COR-L47 (cell line): ENCODE results near the gene ABCA4.
A peak's percentile ranks its signal among the peaks of the same experiment; 100 is the strongest.

Experiments used
- DNase-seq: peaks from one replicate; lab custom pipeline; 2025; lab: John Stamatoyannopoulos, UW

ABCA4 gene

GRCh38 chr1:94050675-94051074 lies 70.3 kb downstream of the ABCA4 start:
- no peak for DNase-seq

GRCh38 chr1:94050254-94050653 lies 70.7 kb downstream of the ABCA4 start:
- DNase-seq = no peak

- no peak for DNase-seq
Observed at GRCh38 chr1:94049791-94050190, 71.2 kb downstream of the ABCA4 start.

GRCh38 chr1:94048413-94049164 lies 72.4 kb downstream of the ABCA4 start:
- DNase-seq = no peak

GRCh38 chr1:94047949-94048348 lies 73.0 kb downstream of the ABCA4 start:
- no peak for DNase-seq

GRCh38 chr1:94045465-94046056 lies 75.4 kb downstream of the ABCA4 start:
- DNase-seq = peak; percentile 22

- DNase-seq = no peak
Observed at GRCh38 chr1:94044891-94045290, 76.1 kb downstream of the ABCA4 start.

- DNase-seq = peak; percentile 17
Observed at GRCh38 chr1:94044290-94044790, 76.6 kb downstream of the ABCA4 start.

- no peak for DNase-seq
Observed at GRCh38 chr1:94043738-94044289, 77.1 kb downstream of the ABCA4 start.

GRCh38 chr1:94042388-94042787 lies 78.6 kb downstream of the ABCA4 start:
- DNase-seq = no peak

GRCh38 chr1:94039871-94040569 lies 80.9 kb downstream of the ABCA4 start:
- no peak for DNase-seq

- peak; percentile 46 for DNase-seq
Observed at GRCh38 chr1:94039514-94039870, 81.5 kb downstream of the ABCA4 start.

GRCh38 chr1:94038511-94038910 lies 82.4 kb downstream of the ABCA4 start:
- no peak for DNase-seq

GRCh38 chr1:94037392-94038229 lies 83.3 kb downstream of the ABCA4 start:
- no peak for DNase-seq

- no peak for DNase-seq
Observed at GRCh38 chr1:94036730-94037129, 84.2 kb downstream of the ABCA4 start.

GRCh38 chr1:94033849-94034248 lies 87.1 kb downstream of the ABCA4 start:
- no peak for DNase-seq

GRCh38 chr1:94032637-94033036 lies 88.3 kb downstream of the ABCA4 start:
- no peak for DNase-seq

- no peak for DNase-seq
Observed at GRCh38 chr1:94031591-94031990, 89.4 kb downstream of the ABCA4 start.

- no peak for DNase-seq
Observed at GRCh38 chr1:94031154-94031553, 89.8 kb downstream of the ABCA4 start.

- no peak for DNase-seq
Observed at GRCh38 chr1:94029130-94029993, 91.6 kb downstream of the ABCA4 start.
